ENCODE measurements around the gene GSAP. TPM values are rescaled to one million over a fixed set of nuclear protein-coding genes. Genes with fewer than 3 reads are reported as not detected.
A peak's percentile ranks its signal among the peaks of the same experiment; 100 is the strongest.

The GSAP gene
- total and polyA plus RNA-seq, 2 of the 4 experiments (the other 2 are of a cell fraction), result 1.6 to 1.8 TPM

DNA sequence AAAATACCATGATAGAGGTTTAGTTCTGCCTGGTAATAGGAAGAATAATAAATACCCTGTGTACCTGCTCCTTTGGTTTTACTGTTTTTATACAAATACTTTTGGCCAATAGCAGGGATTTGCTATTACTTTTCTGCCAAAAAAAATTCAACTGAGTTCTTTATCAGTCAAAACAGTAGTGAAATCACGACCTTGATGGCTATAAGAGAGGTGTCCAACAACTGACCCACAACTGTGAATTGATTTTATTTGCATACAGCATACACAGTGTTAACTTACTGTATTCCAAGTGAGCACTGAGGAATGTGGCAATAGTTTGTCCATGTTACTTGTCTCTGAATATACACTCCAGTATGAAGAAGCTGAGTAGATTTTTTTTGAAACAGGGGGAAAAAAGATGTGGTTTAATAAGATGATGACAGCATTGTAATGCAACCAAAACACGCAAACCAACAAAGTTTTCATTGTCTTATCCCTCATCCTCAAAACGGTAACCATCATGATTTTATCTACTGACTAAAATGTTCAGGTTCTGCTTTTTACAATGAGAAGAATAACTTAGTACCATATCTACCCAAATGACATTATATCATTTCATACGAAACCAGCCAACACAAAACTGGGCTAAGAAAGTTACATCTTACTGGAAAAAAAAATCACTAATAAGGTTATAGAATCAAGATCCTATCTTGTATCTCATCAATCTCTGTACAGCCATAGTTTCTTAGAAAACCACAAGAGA lies 63.3 kb downstream of the GSAP start:
- BruUV-seq (replicated peaks), result no TSS peak
- H3K9me1 ChIP-seq (ENCODE audit: insufficient read depth, low read length), result 0 out of 2 replicates have a peak, but pooled peaks cover 3% of the 10 kb centered on the region
- TF ChIP-seq FOS (IDR thresholded peaks at IDR 0.05; ENCODE audit: low read depth, low read length) (no peak), CEBPB (IDR thresholded peaks at IDR 0.05; ENCODE audit: low read depth, low read length) (0 out of 2 replicates have a peak, but pooled peaks have one; percentile 32)
- no peak overlapping the region for H3K4ac ChIP-seq (ENCODE audit: low read depth, low read length)
- DNase-seq (peak; percentile 26), ATAC-seq (ENCODE audit: low read depth) (peak; percentile 48)
- H3K4me3 ChIP-seq (ENCODE audit: insufficient read depth, low read depth, low read length), result no peak overlapping the region
- dilution Hi-C loops (cut with HindIII; ENCODE audit: low sequenced_read_pairs, unreplicated experiment) (no loop called here), intact Hi-C loops (cut with micrococcal nuclease) (loop anchor here (5.0 kb wide), 1 partner anchor 229 kb away; no protein-coding TSS in a partner anchor), in situ Hi-C loops (cut with MboI; ENCODE audit: low sequenced_read_pairs) (no loop called here)
- no peaks in the 10 kb centered on the region for H3K27me3 ChIP-seq (ENCODE audit: control insufficient read depth, insufficient read depth, low read length)
- no peaks in the 10 kb centered on the region for H3K9me3 ChIP-seq (ENCODE audit: control insufficient read depth, insufficient read depth, low read length)
- no peak overlapping the region for H3K27ac ChIP-seq (ENCODE audit: insufficient read depth, low read length)
- no peak overlapping the region for H4K5ac ChIP-seq (ENCODE audit: low read depth, low read length)
- no peak overlapping the region for H2BK20ac ChIP-seq (ENCODE audit: low read depth, low read length)
- H3K9ac ChIP-seq (ENCODE audit: low read depth, low read length), result no peak overlapping the region
- H4K8ac ChIP-seq (ENCODE audit: low read depth in 2 of 2, low read length in 2 of 2), result no peak overlapping the region
- H2BK120ac ChIP-seq (ENCODE audit: low read depth, low read length), result no peak overlapping the region
- no peak overlapping the region for H2AK5ac ChIP-seq (ENCODE audit: low read depth, low read length)
- no peak overlapping the region for H3K56ac ChIP-seq (ENCODE audit: extremely low read depth, insufficient read depth, low read length)
- CTCF ChIA-PET, result no interaction called here
- H2BK5ac ChIP-seq (ENCODE audit: low read depth, low read length, poor library complexity, severe bottlenecking), result no peak overlapping the region
- H2BK15ac ChIP-seq (ENCODE audit: low read depth, low read length), result no peak overlapping the region
- H3K18ac ChIP-seq (ENCODE audit: low read depth, low read length), result no peak overlapping the region
- H3K79me1 ChIP-seq (ENCODE audit: low read depth in 1 of 2, low read length in 2 of 2), result no peaks in the 10 kb centered on the region
- no peaks in the 10 kb centered on the region for H3K36me3 ChIP-seq (ENCODE audit: control insufficient read depth, insufficient read depth, low read length)
- H3K4me2 ChIP-seq (ENCODE audit: low read depth, low read length), result no peak overlapping the region
- H3K23ac ChIP-seq (ENCODE audit: low read depth, low read length), result no peak overlapping the region
- H3K14ac ChIP-seq (replicated peaks; ENCODE audit: low read depth, low read length), result no peak overlapping the region
- H4K91ac ChIP-seq (ENCODE audit: insufficient read depth, low read depth, low read length), result no peak overlapping the region
- H2AFZ ChIP-seq (replicated peaks; ENCODE audit: low read length, poor library complexity), result no peak overlapping the region
- no peaks in the 10 kb centered on the region for H4K20me1 ChIP-seq (ENCODE audit: insufficient read depth, low read length)
- no CpG with 5 or more reads among the region's 4 CpGs for whole genome bisulfite sequencing, 2 experiments (ENCODE audit: extremely low coverage in 2 of 2, insufficient read length in 1 of 2)
- H3K4me1 ChIP-seq (ENCODE audit: control insufficient read depth, insufficient read depth, low read length), result peaks cover 12% of the 10 kb centered on the region
- POLR2A ChIA-PET (ENCODE audit: unreplicated experiment), result no interaction called here
- H2AK9ac ChIP-seq (replicated peaks; ENCODE audit: low read depth, low read length, poor library complexity), result no peak overlapping the region

Data from IMR-90 (cell line).